ENCODE measurements around the gene FEM1B. TPM values are rescaled to one million over a fixed set of nuclear protein-coding genes. Genes with fewer than 3 reads are reported as not detected.
"Not testable (repeated sequence)": the region's sequence is repeated elsewhere in the genome, so short reads cannot be mapped to it uniquely, and the experiment has no call there.

Gene FEM1B
- total RNA-seq, 1 donor from 2014 or later: 71.1 TPM

GRCh38 chr15:68230157-68231100, 47.1 kb upstream of the FEM1B start:
- peak; percentile 73 for DNase-seq (ENCODE audit: extremely low spot score, unreplicated experiment)
- TF ChIP-seq CTCF (IDR thresholded peaks at IDR 0.05): no peak
- Mint-ChIP-seq H3K9me3 (ENCODE audit: unreplicated experiment) (no peaks in the 10 kb centered on the region), H3K27ac (ENCODE audit: unreplicated experiment) (peak overlapping the region; percentile 85), H3K36me3 (ENCODE audit: unreplicated experiment) (no peaks in the 10 kb centered on the region), H3K4me1 (ENCODE audit: unreplicated experiment) (peaks cover 21% of the 10 kb centered on the region), H3K4me3 (ENCODE audit: unreplicated experiment) (peak overlapping the region; percentile 81), H3K27me3 (ENCODE audit: unreplicated experiment) (no peaks in the 10 kb centered on the region)

GRCh38 chr15:68231102-68231818, 46.3 kb upstream of the FEM1B start:
- no peaks in the 10 kb centered on the region for H3K27me3 Mint-ChIP-seq (ENCODE audit: unreplicated experiment)
- H3K27ac Mint-ChIP-seq (ENCODE audit: unreplicated experiment): peak overlapping the region; percentile 32
- peak overlapping the region; percentile 20 for H3K4me3 Mint-ChIP-seq (ENCODE audit: unreplicated experiment)
- H3K9me3 Mint-ChIP-seq (ENCODE audit: unreplicated experiment): no peaks in the 10 kb centered on the region
- peak; percentile 54 for DNase-seq (ENCODE audit: extremely low spot score, unreplicated experiment)
- TF ChIP-seq CTCF (IDR thresholded peaks at IDR 0.05): no peak
- peaks cover 21% of the 10 kb centered on the region for H3K4me1 Mint-ChIP-seq (ENCODE audit: unreplicated experiment)
- H3K36me3 Mint-ChIP-seq (ENCODE audit: unreplicated experiment): no peaks in the 10 kb centered on the region

- H3K9me3 Mint-ChIP-seq (ENCODE audit: unreplicated experiment): no peaks in the 10 kb centered on the region
- H3K27me3 Mint-ChIP-seq (ENCODE audit: unreplicated experiment): no peaks in the 10 kb centered on the region
- no peak overlapping the region for H3K4me3 Mint-ChIP-seq (ENCODE audit: unreplicated experiment)
- peaks cover 21% of the 10 kb centered on the region for H3K4me1 Mint-ChIP-seq (ENCODE audit: unreplicated experiment)
- no peak for TF ChIP-seq CTCF (IDR thresholded peaks at IDR 0.05)
- no peak overlapping the region for H3K27ac Mint-ChIP-seq (ENCODE audit: unreplicated experiment)
- H3K36me3 Mint-ChIP-seq (ENCODE audit: unreplicated experiment): no peaks in the 10 kb centered on the region
- peak; percentile 25 for DNase-seq (ENCODE audit: extremely low spot score, unreplicated experiment)
These were observed 45.1 kb upstream of the FEM1B start for GRCh38 chr15:68232449-68232848.

- no peaks in the 10 kb centered on the region for H3K36me3 Mint-ChIP-seq (ENCODE audit: unreplicated experiment)
- H3K27me3 Mint-ChIP-seq (ENCODE audit: unreplicated experiment): no peaks in the 10 kb centered on the region
- TF ChIP-seq CTCF (IDR thresholded peaks at IDR 0.05): no peak
- no peak overlapping the region for H3K27ac Mint-ChIP-seq (ENCODE audit: unreplicated experiment)
- peaks cover 16% of the 10 kb centered on the region for H3K4me1 Mint-ChIP-seq (ENCODE audit: unreplicated experiment)
- H3K4me3 Mint-ChIP-seq (ENCODE audit: unreplicated experiment): no peak overlapping the region
- no peaks in the 10 kb centered on the region for H3K9me3 Mint-ChIP-seq (ENCODE audit: unreplicated experiment)
- peak; percentile 32 for DNase-seq (ENCODE audit: extremely low spot score, unreplicated experiment)
These were observed 44.6 kb upstream of the FEM1B start for GRCh38 chr15:68232937-68233336.

GRCh38 chr15:68234060-68234459, 43.5 kb upstream of the FEM1B start:
- H3K9me3 Mint-ChIP-seq (ENCODE audit: unreplicated experiment): peaks cover 5% of the 10 kb centered on the region
- DNase-seq (ENCODE audit: extremely low spot score, unreplicated experiment): peak; percentile 63

GRCh38 chr15:68234520-68234919, 43.0 kb upstream of the FEM1B start:
- not testable (repeated sequence) for H3K4me3 Mint-ChIP-seq (ENCODE audit: unreplicated experiment); H3K36me3 Mint-ChIP-seq (ENCODE audit: unreplicated experiment); H3K4me1 Mint-ChIP-seq (ENCODE audit: unreplicated experiment); H3K27me3 Mint-ChIP-seq (ENCODE audit: unreplicated experiment); H3K27ac Mint-ChIP-seq (ENCODE audit: unreplicated experiment); H3K9me3 Mint-ChIP-seq (ENCODE audit: unreplicated experiment)
- peak; percentile 63 for DNase-seq (ENCODE audit: extremely low spot score, unreplicated experiment)

More at GRCh38 chr15:68234060-68234459, 43.5 kb upstream of the FEM1B start:
- Mint-ChIP-seq H3K27me3 (ENCODE audit: unreplicated experiment) (no peaks in the 10 kb centered on the region), H3K4me3 (ENCODE audit: unreplicated experiment) (no peak overlapping the region), H3K36me3 (ENCODE audit: unreplicated experiment) (no peaks in the 10 kb centered on the region), H3K4me1 (ENCODE audit: unreplicated experiment) (peaks cover 6% of the 10 kb centered on the region), H3K27ac (ENCODE audit: unreplicated experiment) (no peak overlapping the region)
- no peak for TF ChIP-seq CTCF (IDR thresholded peaks at IDR 0.05)

Measured in osteocyte (in vitro differentiated cells).